ENCODE data around the gene BPGM.

Gene BPGM

GRCh38 chr7:134723892-134724291, 77.2 kb downstream of the BPGM start:
- no peak for DNase-seq

GRCh38 chr7:134724606-134725005, 78.0 kb downstream of the BPGM start:
- peak; percentile 39 for DNase-seq

GRCh38 chr7:134726581-134726980, 79.9 kb downstream of the BPGM start:
- DNase-seq: no peak

GRCh38 chr7:134727711-134728110, 81.1 kb downstream of the BPGM start:
- DNase-seq: no peak
